AG09309 (cell line): Measurements from ENCODE around the gene ADPRH.
"Not testable (repeated sequence)": the region's sequence is repeated elsewhere in the genome, so short reads cannot be mapped to it uniquely, and the experiment has no call there.

Source experiments
- DNase-seq: peaks from one replicate; pipeline ENCODE4 v3.0.0-alpha.2; 2010; ENCODE audit warnings: low read depth
- H3K4me3 ChIP-seq: 2 replicates; pipeline ENCODE4 v1.5.1; 2011; ENCODE audit warnings: mild to moderate bottlenecking, low read depth, low read length, moderate library complexity; ENCODE audit not compliant: control insufficient read depth
- CTCF ChIP-seq: IDR thresholded peaks from 2 replicates; pipeline ENCODE4 v1.5.1; 2011; ENCODE audit warnings: mild to moderate bottlenecking, low read depth, low read length, inconsistent platforms; ENCODE audit not compliant: insufficient read depth, control insufficient read depth; ENCODE audit errors: missing control alignments

The ADPRH gene

DNA sequence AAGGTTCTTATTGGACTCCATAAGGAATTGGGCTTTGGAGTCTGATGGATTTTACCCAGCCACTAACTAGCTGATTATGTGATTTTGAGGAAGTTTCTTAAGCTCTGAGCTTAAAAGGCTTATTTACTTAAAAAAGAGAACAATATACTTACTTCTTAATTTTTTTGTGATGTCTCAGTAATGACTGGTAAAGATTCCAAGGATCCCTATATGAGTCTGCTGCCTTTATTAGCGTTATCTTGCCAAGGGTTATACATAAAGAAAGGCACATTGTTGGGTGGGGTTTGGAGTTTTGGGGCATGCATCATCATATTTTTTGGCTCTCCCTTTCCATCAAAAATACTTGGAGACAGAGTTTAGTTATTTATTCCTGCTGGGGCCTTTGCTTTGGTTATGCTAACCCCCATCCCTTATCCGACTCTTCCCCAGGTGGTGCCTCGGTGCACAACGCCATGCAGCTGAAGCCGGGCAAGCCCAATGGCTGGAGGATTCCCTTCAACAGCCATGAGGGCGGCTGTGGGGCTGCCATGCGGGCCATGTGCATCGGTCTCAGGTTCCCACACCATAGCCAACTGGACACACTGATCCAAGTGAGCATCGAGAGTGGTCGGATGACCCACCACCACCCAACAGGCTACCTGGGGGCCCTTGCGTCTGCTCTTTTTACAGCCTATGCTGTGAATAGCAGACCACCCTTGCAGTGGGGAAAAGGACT is 6.7 kb downstream of the ADPRH start:
- no peak overlapping the region for H3K4me3 ChIP-seq
- no peak for DNase-seq
- no peak for TF ChIP-seq CTCF

GRCh38 chr3:119586733-119587172 is 7.5 kb downstream of the ADPRH start:
- TF ChIP-seq CTCF, result no peak
- no peak for DNase-seq
- no peak overlapping the region for H3K4me3 ChIP-seq

GRCh38 chr3:119588112-119588511 is 8.8 kb downstream of the ADPRH start:
- TF ChIP-seq CTCF, result no peak
- H3K4me3 ChIP-seq, result no peak overlapping the region
- DNase-seq, result no peak

GRCh38 chr3:119589102-119589773 is 9.9 kb downstream of the ADPRH start:
- TF ChIP-seq CTCF, result no peak
- no peak overlapping the region for H3K4me3 ChIP-seq
- no peak for DNase-seq

DNA sequence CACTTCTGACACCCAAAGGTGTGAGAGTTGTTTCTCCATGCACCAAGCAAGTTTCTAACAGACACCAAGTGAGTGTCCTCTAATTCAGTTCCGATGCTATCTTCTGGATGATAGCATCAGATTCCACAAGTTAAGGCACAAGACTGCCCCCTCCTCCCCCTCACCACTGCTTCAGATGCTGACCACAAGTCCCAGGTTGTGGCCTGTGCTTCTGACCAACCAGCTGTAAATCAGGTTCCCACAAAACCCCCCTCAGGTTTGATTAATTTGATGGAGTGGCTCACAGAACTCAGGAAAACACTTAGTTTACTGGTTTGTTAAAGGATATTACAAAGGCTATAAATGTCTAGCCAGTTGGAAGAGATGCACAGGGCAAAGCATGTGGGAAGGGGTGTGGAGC is 11.4 kb downstream of the ADPRH start:
- TF ChIP-seq CTCF, result no peak
- DNase-seq, result no peak
- H3K4me3 ChIP-seq, result no peak overlapping the region

DNA sequence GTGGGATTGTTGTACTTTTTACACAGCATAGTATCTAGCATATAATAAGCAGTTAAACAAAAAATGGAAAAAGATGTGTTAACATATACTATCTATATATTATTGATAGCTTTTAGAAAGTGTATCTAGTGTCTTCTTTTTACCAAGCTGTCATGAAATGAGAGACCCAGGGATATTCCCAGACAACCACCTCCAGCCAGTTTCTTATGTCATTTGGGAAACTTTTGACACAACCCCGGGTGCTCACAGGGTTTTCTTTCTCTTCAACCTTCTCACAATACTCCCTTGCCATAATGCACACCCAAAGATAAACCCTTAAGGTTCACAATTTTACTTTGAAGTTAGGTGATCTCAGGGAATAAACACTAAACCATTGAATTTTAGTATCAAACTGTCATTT is 13.6 kb downstream of the ADPRH start:
- no peak for TF ChIP-seq CTCF

GRCh38 chr3:119594066-119594465 is 14.8 kb downstream of the ADPRH start:
- no peak for DNase-seq
- TF ChIP-seq CTCF, result no peak
- no peak overlapping the region for H3K4me3 ChIP-seq

More for the DNA sequence above, 13.6 kb downstream of the ADPRH start:
- no peak for DNase-seq
- H3K4me3 ChIP-seq, result no peak overlapping the region

DNA sequence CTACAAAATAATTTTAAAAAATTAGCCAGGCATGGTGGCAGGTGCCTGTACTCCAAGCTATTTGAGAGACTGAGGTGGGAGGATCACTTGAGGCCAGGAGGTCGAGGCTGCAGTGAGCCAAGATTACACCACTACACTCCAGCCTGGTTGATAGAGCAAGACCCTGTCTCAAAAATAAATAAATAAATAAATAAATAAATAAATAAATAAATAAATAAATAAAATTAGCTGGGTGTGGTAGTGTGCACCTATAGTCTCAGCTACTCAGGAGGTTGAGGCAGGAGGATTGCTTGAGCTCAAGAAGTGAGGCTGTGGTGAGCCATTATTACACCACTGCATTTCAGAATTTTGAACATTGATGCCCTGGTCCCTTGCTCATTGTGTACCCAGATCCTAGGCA is 15.6 kb downstream of the ADPRH start:
- DNase-seq, H3K4me3 ChIP-seq: not testable (repeated sequence)
